Ovary (tissue), 3 donors: ENCODE results near the gene NFILZ.

ENCODE experiments used
- POLR2A ChIP-seq: fragments of 450-650 bp; IDR thresholded peaks from one replicate; pipeline ENCODE4 v1.6.1; 2017; ENCODE audit warnings: antibody characterized with exemption, mild to moderate bottlenecking, moderate library complexity
- TF ChIP-seq, protein P1 (sequence below), 3 donors: fragments of 450-650 bp in 2 of 3; fragments of 200-600 bp in 1 of 3; IDR thresholded peaks; one replicate each; pipeline versions ENCODE4 v1.5.1 to v1.8.0; 2016 to 2022; ENCODE audit warnings: antibody characterized with exemption in 3 of 3, mild to moderate bottlenecking in 1 of 3
- donor health status: DM: no; HTN: no; CAD: no.

GRCh38 chr19:8593931-8594330, 36.5 kb upstream of the NFILZ start:
- no peak for TF ChIP-seq POLR2A
- TF ChIP-seq, protein P1, sequence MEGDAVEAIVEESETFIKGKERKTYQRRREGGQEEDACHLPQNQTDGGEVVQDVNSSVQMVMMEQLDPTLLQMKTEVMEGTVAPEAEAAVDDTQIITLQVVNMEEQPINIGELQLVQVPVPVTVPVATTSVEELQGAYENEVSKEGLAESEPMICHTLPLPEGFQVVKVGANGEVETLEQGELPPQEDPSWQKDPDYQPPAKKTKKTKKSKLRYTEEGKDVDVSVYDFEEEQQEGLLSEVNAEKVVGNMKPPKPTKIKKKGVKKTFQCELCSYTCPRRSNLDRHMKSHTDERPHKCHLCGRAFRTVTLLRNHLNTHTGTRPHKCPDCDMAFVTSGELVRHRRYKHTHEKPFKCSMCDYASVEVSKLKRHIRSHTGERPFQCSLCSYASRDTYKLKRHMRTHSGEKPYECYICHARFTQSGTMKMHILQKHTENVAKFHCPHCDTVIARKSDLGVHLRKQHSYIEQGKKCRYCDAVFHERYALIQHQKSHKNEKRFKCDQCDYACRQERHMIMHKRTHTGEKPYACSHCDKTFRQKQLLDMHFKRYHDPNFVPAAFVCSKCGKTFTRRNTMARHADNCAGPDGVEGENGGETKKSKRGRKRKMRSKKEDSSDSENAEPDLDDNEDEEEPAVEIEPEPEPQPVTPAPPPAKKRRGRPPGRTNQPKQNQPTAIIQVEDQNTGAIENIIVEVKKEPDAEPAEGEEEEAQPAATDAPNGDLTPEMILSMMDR (IDR thresholded peaks at IDR 0.05) = no peak
